Smooth muscle cell (in vitro differentiated cells): ENCODE results near the gene ZNF311. TPM values are rescaled to one million over a fixed set of nuclear protein-coding genes. Genes with fewer than 3 reads are reported as not detected.

Source experiments
- DNase-seq: peaks from one replicate; lab custom pipeline; 2025; ENCODE audit not compliant: unreplicated experiment; lab: John Stamatoyannopoulos, UW
- H2AFZ ChIP-seq: fragments of 200-600 bp; sonication (generic); 2 replicates; pipeline ENCODE4 v1.6.0; 2016; ENCODE audit warnings: antibody characterized with exemption, low read depth, mild to moderate bottlenecking
- H3F3A ChIP-seq: fragments of 200-600 bp; sonication (generic); 2 replicates; pipeline ENCODE4 v1.6.0; 2017; ENCODE audit warnings: antibody characterized with exemption, low read depth
- H3K27ac ChIP-seq: fragments of 200-600 bp; sonication (generic); 2 replicates; pipeline ENCODE4 v1.5.1; 2016; ENCODE audit warnings: low read depth, mild to moderate bottlenecking
- H3K27me3 ChIP-seq: fragments of 200-600 bp; sonication (generic); 2 replicates; pipeline ENCODE4 v1.6.1; 2016; ENCODE audit warnings: low read depth, mild to moderate bottlenecking
- H3K36me3 ChIP-seq: fragments of 200-600 bp; sonication (generic); 2 replicates; pipeline ENCODE4 v1.5.1; 2016; ENCODE audit warnings: low read depth
- H3K4me1 ChIP-seq: fragments of 200-600 bp; sonication (generic); 2 replicates; pipeline ENCODE4 v1.5.1; 2016; ENCODE audit warnings: low read depth
- H3K4me2 ChIP-seq: fragments of 200-600 bp; sonication (generic); 2 replicates; pipeline ENCODE4 v1.6.0; 2016; ENCODE audit warnings: mild to moderate bottlenecking
- H3K4me3 ChIP-seq: fragments of 200-600 bp; sonication (generic); 2 replicates; pipeline ENCODE4 v1.5.1; 2016; ENCODE audit warnings: mild to moderate bottlenecking
- H3K79me2 ChIP-seq: fragments of 200-600 bp; sonication (generic); 2 replicates; pipeline ENCODE4 v1.6.0; 2016; ENCODE audit warnings: low read depth, mild to moderate bottlenecking
- H3K9ac ChIP-seq: fragments of 200-600 bp; sonication (generic); 2 replicates; pipeline ENCODE4 v1.6.0; 2016; ENCODE audit warnings: low read depth
- H3K9me3 ChIP-seq: fragments of 200-600 bp; sonication (generic); replicated peaks from 2 replicates; pipeline ENCODE4 v1.5.1; 2016; ENCODE audit warnings: low read depth
- H4K20me1 ChIP-seq: fragments of 200-600 bp; sonication (generic); 2 replicates; pipeline ENCODE4 v1.6.0; 2016; ENCODE audit warnings: low read depth
- CTCF ChIP-seq: fragments of 200-600 bp; sonication (generic); IDR thresholded peaks from 2 replicates; pipeline ENCODE4 v1.5.1; 2017; ENCODE audit warnings: borderline replicate concordance, mild to moderate bottlenecking, antibody characterized with exemption; ENCODE audit not compliant: insufficient read depth, poor library complexity, severe bottlenecking
- whole genome bisulfite sequencing: methylation state at CpG from one replicate; pipeline ENCODE4 v1.1.7; 2016; ENCODE audit warnings: low lambda C conversion rate; 5-methylcytosine and 5-hydroxymethylcytosine counted together
- polyA plus RNA-seq: library from polyadenylated mRNA; unstranded; fragments of >200 nt; fragmentation: Nextera tagmentation; extraction: Ambion mirVana; gene quantifications from 2 replicates; pipeline ENCODE4 v1.2.1, GENCODE V29; 2016
- total RNA-seq: library from RNA; depleted of rRNA; stranded (reverse); fragments of >200 nt; gene quantifications from 2 replicates; pipeline ENCODE4 v1.2.3, GENCODE V29; 2014

Gene ZNF311
- total and polyA plus RNA-seq, 2 experiments from 2014 or later, result 0.17 to 0.58 TPM

- DNase-seq, result no peak
- peak overlapping the region; percentile 84 for H3K4me2 ChIP-seq
- H3K9ac ChIP-seq, result peak overlapping the region; percentile 47
- TF ChIP-seq CTCF, result no peak
- no peaks in the 10 kb centered on the region for H3F3A ChIP-seq
- no peaks in the 10 kb centered on the region for H3K79me2 ChIP-seq
- H3K27me3 ChIP-seq, result peaks cover 47% of the 10 kb centered on the region
- no peaks in the 10 kb centered on the region for H4K20me1 ChIP-seq
- no peaks in the 10 kb centered on the region for H3K36me3 ChIP-seq
- H3K4me1 ChIP-seq, result peaks cover 5% of the 10 kb centered on the region
- no peaks in the 10 kb centered on the region for H3K9me3 ChIP-seq
- peak overlapping the region; percentile 95 for H2AFZ ChIP-seq
- peak overlapping the region; percentile 65 for H3K4me3 ChIP-seq
- 2% methylated on average over 29 of the region's 30 CpGs for WGBS
- H3K27ac ChIP-seq, result no peak overlapping the region
These were observed 6.2 kb upstream of the ZNF311 start for GRCh38 chr6:29011276-29011734.

- peaks cover 5% of the 10 kb centered on the region for H3K4me1 ChIP-seq
- WGBS, result 84% methylated on average over 1 of the region's 1 CpG
These were observed 4.2 kb upstream of the ZNF311 start for GRCh38 chr6:29009358-29009757.

GRCh38 chr6:29008089-29008488 is 3.0 kb upstream of the ZNF311 start:
- H3K27me3 ChIP-seq, result peaks cover 45% of the 10 kb centered on the region
- H3K36me3 ChIP-seq, result no peaks in the 10 kb centered on the region
- no peak overlapping the region for H3K4me2 ChIP-seq
- no peak overlapping the region for H3K27ac ChIP-seq
- no peak overlapping the region for H3K4me3 ChIP-seq
- H3F3A ChIP-seq, result no peaks in the 10 kb centered on the region
- 85% methylated on average over 2 of the region's 2 CpGs for WGBS
- no peak overlapping the region for H2AFZ ChIP-seq
- H3K9me3 ChIP-seq, result no peaks in the 10 kb centered on the region
- no peak overlapping the region for H3K9ac ChIP-seq
- peaks cover 5% of the 10 kb centered on the region for H3K4me1 ChIP-seq
- no peaks in the 10 kb centered on the region for H4K20me1 ChIP-seq
- H3K79me2 ChIP-seq, result no peaks in the 10 kb centered on the region
- no peak for TF ChIP-seq CTCF
- DNase-seq, result no peak

More at GRCh38 chr6:29009358-29009757, 4.2 kb upstream of the ZNF311 start:
- no peak overlapping the region for H3K4me2 ChIP-seq
- H3K36me3 ChIP-seq, result no peaks in the 10 kb centered on the region
- DNase-seq, result no peak
- H2AFZ ChIP-seq, result no peak overlapping the region
- no peak overlapping the region for H3K27ac ChIP-seq
- no peak overlapping the region for H3K4me3 ChIP-seq
- H3K27me3 ChIP-seq, result peaks cover 47% of the 10 kb centered on the region
- no peaks in the 10 kb centered on the region for H3K79me2 ChIP-seq
- H3F3A ChIP-seq, result no peaks in the 10 kb centered on the region
- no peak for TF ChIP-seq CTCF
- no peaks in the 10 kb centered on the region for H3K9me3 ChIP-seq
- H4K20me1 ChIP-seq, result no peaks in the 10 kb centered on the region
- H3K9ac ChIP-seq, result no peak overlapping the region

- Histone ChIP-seq H2AFZ (no peak overlapping the region), H3K36me3 (no peaks in the 10 kb centered on the region), H3K4me1 (no peaks in the 10 kb centered on the region), H3K27me3 (no peaks in the 10 kb centered on the region), H3K79me2 (no peaks in the 10 kb centered on the region), H3K9ac (no peak overlapping the region), H3F3A (no peaks in the 10 kb centered on the region), H3K4me2 (no peak overlapping the region), H3K9me3 (no peaks in the 10 kb centered on the region), H3K4me3 (no peak overlapping the region), H4K20me1 (no peaks in the 10 kb centered on the region), H3K27ac (no peak overlapping the region)
- 80% methylated on average over 2 of the region's 2 CpGs for WGBS
- TF ChIP-seq CTCF, result no peak
- DNase-seq, result no peak
These were observed 8.1 kb downstream of the ZNF311 start for GRCh38 chr6:28996844-28997510.
